GM12865 (cell line): Measurements from ENCODE around the gene CSK.

Source experiments
- DNase-seq: peaks from one replicate; pipeline ENCODE4 v3.0.0; 2010; ENCODE audit warnings: low read depth
- H3K4me3 ChIP-seq: 2 replicates; pipeline ENCODE4 v1.5.1; 2011; ENCODE audit warnings: mild to moderate bottlenecking, low read depth, low read length, control low read depth
- CTCF ChIP-seq: IDR thresholded peaks from 2 replicates; pipeline ENCODE4 v1.5.1; 2011; ENCODE audit warnings: low read length, control low read depth, low read depth, inconsistent platforms; ENCODE audit not compliant: insufficient read depth; ENCODE audit errors: missing control alignments

CSK gene

GRCh38 chr15:74758736-74759135 lies 23.1 kb upstream of the CSK start:
- TF ChIP-seq CTCF: no peak
- H3K4me3 ChIP-seq: no peak overlapping the region
- no peak for DNase-seq

- no peak overlapping the region for H3K4me3 ChIP-seq
- DNase-seq: no peak
- no peak for TF ChIP-seq CTCF
Observed at GRCh38 chr15:74762791-74763150, 19.1 kb upstream of the CSK start.

- no peak overlapping the region for H3K4me3 ChIP-seq
- TF ChIP-seq CTCF: no peak
- DNase-seq: no peak
Observed at GRCh38 chr15:74763416-74763815, 18.5 kb upstream of the CSK start.

- DNase-seq: no peak
- no peak for TF ChIP-seq CTCF
- H3K4me3 ChIP-seq: no peak overlapping the region
Observed at GRCh38 chr15:74767167-74768098, 14.4 kb upstream of the CSK start.

- DNase-seq: no peak
- no peak overlapping the region for H3K4me3 ChIP-seq
- TF ChIP-seq CTCF: no peak
Observed at GRCh38 chr15:74768099-74768770, 13.6 kb upstream of the CSK start.

- peak; percentile 74 for TF ChIP-seq CTCF
- no peak overlapping the region for H3K4me3 ChIP-seq
- peak; percentile 66 for DNase-seq
Observed at GRCh38 chr15:74768771-74769342, 13.0 kb upstream of the CSK start.
